IPS-NIHi7 (cell line): Measurements from ENCODE around the gene ELMO1.

Experiments
- DNase-seq: peaks from one replicate; pipeline ENCODE4 v3.0.0; 2012; ENCODE audit warnings: mixed read lengths; ENCODE audit errors: extremely low spot score

The ELMO1 gene

GRCh38 chr7:37475646-37476045 is 27.0 kb upstream of the ELMO1 start:
- DNase-seq, result no peak

- DNase-seq, result no peak
Observed at GRCh38 chr7:37471619-37472018, 23.0 kb upstream of the ELMO1 start.

DNA sequence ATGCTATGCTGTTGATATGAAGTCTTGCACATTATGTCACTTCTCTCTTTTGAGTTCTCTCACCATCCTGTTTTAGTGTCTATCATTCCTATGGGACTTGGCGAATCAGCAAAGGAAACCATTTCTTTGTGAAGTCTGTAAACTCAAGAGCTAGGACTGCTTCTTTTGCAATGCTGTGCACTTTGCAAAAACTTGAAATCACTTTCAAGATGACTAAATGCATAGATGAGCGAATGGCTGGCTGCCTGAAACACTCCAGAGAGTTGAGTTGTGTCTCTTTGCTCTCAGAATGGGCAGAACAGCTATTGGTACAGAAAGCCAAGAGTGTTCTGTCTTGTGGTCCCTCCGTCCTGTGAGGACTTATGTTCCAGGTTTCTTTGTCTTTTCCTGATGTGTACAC is 18.3 kb upstream of the ELMO1 start:
- no peak for DNase-seq

DNA sequence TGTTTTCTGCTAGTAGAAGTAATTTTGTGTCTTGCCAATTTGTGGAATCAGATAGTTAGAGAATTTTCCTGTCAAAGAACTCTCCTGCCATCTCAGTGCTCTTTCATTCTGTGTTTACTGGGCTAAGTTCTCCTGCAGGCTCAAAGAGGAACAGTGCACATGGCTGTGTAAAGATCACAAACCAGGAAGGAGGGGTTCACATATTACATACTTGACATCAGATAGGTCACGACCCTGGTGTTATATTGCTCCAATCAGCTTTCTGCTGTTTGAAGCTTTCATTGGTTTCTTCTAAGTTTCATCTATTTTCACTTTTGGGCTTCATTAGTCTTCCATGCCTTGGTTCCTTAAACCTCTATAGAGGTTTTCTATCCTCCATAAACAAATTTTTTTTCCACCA is 13.5 kb upstream of the ELMO1 start:
- no peak for DNase-seq

DNA sequence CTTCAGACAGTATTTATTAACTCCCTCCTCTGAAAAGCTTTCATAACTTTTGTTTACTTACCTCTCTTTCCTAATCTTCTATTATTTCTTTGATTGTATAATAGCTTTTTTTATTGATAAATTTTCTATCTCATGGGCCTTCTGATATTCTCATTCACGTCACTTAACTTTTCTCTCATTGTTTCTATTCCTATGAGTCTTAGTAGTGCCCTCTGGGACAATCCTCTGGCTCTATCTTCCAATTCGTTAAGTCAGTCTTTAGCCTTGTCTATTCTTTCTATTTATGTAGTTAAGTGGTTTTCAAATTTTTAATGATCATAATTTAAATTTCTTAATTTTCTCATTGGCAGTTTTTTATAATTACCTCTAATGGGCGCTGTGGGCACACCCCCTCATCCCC is 6.4 kb upstream of the ELMO1 start:
- no peak for DNase-seq

DNA sequence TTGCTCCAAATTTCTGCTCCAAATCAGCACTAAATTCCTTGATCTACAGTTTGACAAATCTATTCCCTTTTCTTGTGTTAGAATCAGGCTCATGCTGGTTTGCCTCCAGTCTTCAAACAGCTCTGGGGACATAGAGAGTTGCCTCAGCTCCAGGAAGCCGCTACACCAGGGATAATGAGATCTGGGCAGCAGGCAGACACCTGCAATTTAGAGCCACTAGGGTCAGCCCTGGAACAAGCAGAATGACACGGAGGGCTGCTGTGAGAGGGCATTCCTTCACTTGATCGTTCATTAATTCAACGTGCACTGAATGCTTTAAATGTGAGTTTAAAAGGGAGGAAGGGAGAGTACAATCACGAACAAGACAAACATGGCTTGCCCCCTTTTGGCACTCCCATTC is 3.7 kb upstream of the ELMO1 start:
- DNase-seq, result peak; percentile 37

DNA sequence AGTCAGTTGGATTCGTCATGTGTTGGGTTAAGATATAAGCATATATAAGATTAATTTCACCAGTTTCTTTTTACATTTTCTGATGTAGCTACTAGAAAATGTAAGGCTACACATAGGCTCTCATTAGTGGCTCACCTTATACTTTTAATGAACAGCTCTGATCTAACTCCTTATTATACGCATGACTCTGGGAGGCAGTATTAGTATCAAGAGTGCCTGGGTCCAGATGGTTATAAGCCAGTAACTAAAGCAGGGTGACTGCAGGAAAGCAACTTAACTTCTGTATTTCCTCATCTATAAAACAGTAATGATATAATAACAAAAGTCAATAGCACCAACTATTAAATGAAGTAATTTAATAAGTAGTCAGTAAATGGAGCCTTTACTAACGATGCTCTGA is 1.4 kb upstream of the ELMO1 start:
- DNase-seq, result no peak

DNA sequence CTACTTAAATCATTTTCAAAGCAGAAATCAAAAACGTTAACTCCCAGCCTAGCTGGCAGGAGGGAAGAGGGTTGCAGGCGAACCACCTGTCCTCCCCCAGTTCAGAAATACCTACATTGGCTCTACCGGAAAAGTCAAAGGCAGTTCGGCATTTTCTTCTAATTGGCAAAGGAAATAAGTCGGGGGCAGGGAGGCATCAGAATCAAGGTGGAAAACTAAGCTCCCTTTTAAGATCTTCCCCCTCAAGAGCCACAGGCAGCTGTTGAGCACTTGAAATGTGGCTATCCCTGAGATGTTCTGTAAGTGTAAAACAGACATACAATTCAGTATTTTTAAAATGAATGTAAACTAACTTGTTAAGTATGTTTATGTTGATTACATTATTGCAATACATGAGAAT is 957 bp upstream of the ELMO1 start:
- no peak for DNase-seq

- DNase-seq, result peak; percentile 66
Observed at GRCh38 chr7:37448011-37448635, 541 bp downstream of the ELMO1 start.

DNA sequence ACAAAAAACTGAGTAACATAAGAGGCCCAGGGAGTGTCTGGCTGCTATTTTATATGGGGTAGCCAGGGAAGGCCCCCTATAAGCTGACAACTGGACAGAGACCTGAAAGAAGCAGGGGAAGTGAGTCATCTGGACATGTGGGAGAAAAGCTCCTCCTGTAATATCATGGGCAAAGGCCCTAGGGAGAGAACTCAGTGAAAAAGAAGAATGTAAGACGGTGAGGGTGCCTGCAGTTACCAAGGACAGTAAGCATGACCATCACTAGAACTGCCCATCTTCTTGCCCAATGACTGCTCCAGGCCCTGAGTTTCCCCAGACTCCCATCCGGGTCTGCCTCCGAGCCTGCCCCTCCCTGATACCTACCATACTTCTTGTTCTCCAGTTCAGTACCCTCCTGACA is 2.3 kb downstream of the ELMO1 start:
- DNase-seq, result no peak

GRCh38 chr7:37445790-37446189 is 2.9 kb downstream of the ELMO1 start:
- DNase-seq, result no peak

DNA sequence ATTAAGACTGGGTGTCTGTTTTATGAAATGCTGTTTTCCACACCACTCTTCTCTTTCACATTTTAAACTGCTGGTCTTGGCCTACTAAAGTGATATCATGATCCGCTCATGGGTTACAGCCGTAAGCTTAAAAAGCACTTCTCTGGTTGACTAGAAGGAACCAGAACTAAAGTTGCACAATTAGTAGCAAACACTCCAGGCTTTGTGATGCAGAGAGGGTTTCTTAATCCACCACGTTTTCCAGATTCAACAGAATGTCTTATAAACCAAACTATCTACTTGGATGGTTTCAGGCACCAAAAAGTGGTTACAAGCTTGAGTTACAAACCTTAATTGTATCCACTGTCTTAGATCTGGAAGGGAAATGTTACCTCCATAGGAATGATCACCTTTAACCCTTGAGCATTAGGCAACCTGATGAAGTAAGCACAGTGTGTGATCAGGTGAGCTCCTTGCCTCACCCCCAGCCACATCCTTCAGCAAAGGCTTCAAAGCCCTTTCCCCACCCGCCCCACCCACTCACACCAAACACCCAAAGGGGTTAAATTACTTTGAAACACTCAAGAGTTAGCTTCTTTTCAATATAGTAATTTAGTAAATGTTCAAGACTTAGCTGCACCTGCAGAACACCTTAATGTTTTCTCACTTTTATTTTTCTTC is 3.5 kb downstream of the ELMO1 start:
- DNase-seq, result no peak

GRCh38 chr7:37443627-37444026 is 5.0 kb downstream of the ELMO1 start:
- DNase-seq, result no peak

DNA sequence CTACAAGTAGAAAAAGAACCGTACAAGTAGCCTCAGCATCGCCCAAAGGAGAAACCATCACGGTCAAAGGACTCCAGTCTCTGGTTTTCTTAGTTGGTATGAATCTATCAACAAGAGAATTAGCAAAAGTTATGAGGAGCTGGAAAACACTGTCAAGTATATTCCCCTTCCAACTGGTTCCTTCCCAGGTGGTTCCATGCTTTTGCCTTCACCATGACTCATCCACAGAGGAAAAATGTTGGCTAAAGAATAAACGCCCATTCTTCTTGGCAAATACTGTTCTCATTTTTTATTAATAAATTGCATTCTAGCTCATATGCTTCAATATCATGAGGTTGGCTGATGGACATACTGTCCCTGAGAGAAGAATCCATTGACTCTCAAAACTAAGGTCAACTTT is 6.4 kb downstream of the ELMO1 start:
- DNase-seq, result no peak

DNA sequence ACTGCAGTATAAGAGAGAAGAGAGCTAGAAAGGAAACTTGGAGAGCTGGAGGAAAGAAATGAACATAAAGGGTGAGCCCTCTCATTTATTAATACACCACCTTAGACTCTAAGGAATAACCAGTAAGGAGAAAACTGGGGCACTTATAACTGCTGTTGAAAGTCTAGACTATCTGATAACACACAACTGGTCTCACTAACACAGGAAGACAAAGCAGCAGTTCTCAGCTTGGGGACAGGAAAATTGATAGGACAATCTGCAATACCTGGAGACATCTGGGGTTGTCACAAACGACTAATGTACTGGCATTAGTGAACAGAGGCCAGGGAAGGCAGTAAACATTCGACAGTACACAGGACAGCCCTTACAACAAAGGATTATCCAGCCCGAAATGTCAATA is 6.8 kb downstream of the ELMO1 start:
- DNase-seq, result no peak

DNA sequence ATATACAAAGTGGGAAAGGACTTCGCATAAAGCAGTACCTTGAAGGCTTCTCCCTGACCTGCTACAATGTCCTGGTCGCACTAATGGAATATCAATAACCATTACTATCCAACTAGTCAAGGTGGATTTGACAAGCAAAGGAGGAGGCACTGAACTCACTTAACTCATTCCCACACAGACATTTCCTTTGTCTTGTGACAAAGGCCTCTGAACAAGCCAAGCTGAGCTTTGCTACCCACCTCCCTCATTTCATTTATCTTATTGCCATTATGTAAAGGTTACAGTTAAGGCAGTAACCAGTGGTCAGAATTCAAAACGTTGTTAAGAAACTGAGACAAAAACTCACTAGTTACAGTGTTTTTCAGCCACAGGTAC is 7.3 kb downstream of the ELMO1 start:
- no peak for DNase-seq

GRCh38 chr7:37440738-37441385 is 7.8 kb downstream of the ELMO1 start:
- no peak for DNase-seq

GRCh38 chr7:37439653-37440026 is 9.0 kb downstream of the ELMO1 start:
- no peak for DNase-seq

GRCh38 chr7:37438906-37439652 is 9.6 kb downstream of the ELMO1 start:
- no peak for DNase-seq

GRCh38 chr7:37435156-37435855 is 13.4 kb downstream of the ELMO1 start:
- no peak for DNase-seq

GRCh38 chr7:37434529-37434928 is 14.1 kb downstream of the ELMO1 start:
- no peak for DNase-seq

GRCh38 chr7:37433166-37433565 is 15.5 kb downstream of the ELMO1 start:
- DNase-seq, result peak; percentile 53
